ENCODE measurements around the gene ZNF70.

The ZNF70 gene

DNA sequence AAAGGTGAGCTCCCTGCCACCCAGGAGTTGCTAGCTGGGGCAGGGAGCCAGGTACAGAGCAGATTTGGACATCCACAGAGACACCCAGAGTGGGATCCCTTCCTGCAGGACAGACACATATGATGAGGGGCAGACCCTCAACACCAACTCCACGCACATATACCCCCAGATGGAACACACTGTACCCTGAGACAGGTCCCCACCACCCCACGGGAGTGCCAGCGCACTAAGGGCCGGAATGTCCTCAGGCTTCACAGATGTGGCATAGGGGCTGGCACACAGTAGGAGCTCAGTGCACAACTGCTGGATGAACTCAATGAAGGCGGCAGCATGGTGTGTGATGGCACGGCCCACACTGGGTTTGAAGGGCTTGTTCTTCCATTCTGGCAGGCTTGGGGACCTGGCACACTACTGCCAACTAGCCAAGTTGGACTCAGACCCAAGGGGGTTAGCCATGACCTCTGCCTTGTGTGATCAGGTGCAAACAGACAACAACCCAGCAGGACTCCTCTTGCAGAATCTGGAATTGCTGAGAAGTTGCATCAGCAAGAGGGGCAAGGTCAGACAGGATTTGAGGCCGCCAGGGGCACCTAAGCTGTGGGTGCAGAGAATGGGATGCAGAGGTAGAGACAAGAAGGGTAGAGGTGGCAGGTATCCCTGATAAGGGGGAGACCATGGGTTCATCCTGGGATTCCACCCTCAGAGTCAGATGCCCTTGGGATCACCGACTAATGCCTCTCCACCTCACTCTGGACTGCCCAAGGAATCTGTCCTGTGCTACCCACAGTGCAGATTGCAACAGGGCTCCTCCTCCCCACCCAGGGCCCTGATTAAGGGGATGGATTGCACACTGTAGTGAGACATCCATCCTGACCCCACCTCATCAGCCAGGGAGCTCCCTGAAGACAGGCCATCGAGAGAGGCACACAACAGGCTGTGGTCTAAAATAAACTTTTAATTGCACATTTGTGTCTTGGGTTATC, 14.3 kb upstream of the ZNF70 start:
- no peak overlapping the region for H3K4me3 ChIP-seq (ENCODE audit: low read depth, low read length)
- TF ChIP-seq, protein P1, sequence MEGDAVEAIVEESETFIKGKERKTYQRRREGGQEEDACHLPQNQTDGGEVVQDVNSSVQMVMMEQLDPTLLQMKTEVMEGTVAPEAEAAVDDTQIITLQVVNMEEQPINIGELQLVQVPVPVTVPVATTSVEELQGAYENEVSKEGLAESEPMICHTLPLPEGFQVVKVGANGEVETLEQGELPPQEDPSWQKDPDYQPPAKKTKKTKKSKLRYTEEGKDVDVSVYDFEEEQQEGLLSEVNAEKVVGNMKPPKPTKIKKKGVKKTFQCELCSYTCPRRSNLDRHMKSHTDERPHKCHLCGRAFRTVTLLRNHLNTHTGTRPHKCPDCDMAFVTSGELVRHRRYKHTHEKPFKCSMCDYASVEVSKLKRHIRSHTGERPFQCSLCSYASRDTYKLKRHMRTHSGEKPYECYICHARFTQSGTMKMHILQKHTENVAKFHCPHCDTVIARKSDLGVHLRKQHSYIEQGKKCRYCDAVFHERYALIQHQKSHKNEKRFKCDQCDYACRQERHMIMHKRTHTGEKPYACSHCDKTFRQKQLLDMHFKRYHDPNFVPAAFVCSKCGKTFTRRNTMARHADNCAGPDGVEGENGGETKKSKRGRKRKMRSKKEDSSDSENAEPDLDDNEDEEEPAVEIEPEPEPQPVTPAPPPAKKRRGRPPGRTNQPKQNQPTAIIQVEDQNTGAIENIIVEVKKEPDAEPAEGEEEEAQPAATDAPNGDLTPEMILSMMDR (IDR thresholded peaks at IDR 0.05; ENCODE audit: low read depth, low read length): no peak

DNA sequence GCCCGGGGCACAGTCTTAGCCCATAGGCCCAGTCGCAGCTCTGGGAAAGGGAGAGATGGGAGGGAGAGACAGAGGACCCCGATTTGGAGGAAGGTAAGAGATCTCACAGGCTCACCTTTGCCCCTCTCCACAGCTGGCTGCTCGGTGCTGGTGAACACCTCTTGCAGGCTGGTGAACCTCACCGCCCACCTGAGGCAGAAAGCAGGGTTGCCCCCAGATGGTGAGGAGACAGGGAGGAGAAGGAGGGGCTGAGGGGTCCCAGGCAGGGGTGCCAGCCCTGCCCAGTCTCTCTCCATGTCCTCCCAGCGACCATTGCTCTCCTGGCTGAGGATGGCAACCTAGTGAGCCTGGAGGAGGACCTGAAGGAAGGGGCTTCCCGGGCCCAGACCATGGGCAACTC, 13.0 kb upstream of the ZNF70 start:
- TF ChIP-seq, protein P1 (IDR thresholded peaks at IDR 0.05; ENCODE audit: low read depth, low read length): no peak
- H3K4me3 ChIP-seq (ENCODE audit: low read depth, low read length): no peak overlapping the region

DNA sequence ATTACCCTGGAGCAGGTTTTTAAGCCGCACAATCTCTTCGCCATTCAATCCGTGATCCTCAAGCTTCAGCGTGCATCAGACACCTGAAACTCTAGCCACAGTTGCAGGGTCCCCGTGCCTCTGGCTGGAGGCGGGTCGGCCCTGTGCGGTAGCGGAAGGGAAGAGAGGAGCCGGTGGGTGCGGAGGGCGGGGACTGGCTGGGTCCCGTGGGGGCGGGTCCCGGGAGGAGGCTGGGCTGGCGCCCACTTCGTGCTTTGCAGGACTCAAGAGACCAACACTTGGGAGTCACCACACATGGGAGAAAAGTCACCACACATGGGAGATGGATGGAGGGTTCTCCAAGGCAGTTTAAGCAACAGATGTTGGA, 12.7 kb upstream of the ZNF70 start:
- TF ChIP-seq, protein P1 (IDR thresholded peaks at IDR 0.05; ENCODE audit: low read depth, low read length): no peak
- H3K4me3 ChIP-seq (ENCODE audit: low read depth, low read length): no peak overlapping the region

DNA sequence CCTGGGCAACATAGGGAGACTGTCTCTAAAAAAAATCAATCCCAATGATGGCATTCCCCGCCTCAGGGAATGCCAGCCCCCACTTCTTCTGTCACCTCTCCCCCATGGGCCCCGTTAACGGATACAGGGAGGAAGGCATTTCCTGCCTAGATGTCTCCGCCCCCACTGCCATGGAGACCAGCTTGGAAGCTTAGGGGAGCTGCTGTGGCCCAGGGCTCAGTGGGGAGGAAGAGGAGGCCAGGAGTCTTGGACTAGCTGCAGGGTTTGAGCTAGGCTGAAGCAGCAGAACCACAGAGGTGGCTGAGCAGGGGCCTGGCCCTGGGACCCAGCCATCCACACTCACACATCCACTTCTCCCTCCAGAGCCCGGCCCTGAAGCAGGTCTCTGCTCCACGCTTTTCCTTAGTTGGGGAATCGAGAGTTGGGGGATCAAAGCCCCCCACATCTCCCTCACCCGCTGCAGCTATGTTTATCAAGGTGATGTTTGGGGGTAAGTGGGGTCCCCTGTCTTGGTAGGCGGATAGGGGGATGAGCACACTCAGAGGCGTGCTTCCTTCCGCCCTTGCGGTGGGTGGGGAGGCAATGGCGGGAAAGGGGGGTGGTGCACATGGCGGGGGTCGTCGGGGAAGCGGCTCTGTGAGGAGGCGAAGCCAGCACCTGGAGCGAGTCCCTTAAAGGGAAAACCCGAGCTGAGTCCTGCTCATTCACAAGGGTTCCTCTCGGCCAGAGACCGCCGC, 12.1 kb upstream of the ZNF70 start, which contains the start of gene C22orf15:
TSS of gene C22orf15 (plus strand) at position 149 of the 737 bp plus-strand sequence. CDS start at position 466, 317 bp downstream.
- no peak within 1 kb of the TSS for H3K4me3 ChIP-seq (ENCODE audit: low read depth, low read length)
- TF ChIP-seq, protein P1 (IDR thresholded peaks at IDR 0.05; ENCODE audit: low read depth, low read length): no peak

DNA sequence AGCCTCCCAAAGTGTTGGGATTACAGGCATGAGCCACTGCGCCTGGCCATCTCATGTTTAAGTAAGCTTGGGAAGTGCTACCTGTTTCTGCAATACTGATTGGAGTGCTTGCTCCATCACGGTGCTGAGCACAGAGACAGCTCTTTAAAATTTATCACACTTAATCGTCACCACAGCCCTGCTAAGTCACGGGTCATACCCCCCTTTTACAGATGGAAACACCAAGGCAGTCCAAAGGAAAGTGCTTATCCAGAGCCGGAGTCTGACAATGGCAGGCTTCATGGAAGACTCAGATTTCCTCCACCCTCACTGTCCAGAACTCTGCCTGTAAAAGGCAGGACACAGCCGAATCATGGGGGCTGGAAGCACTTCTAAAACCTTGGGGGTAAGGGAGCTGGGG, 9.1 kb upstream of the ZNF70 start:
- TF ChIP-seq, protein P1 (IDR thresholded peaks at IDR 0.05; ENCODE audit: low read depth, low read length): no peak
- H3K4me3 ChIP-seq (ENCODE audit: low read depth, low read length): no peak overlapping the region

DNA sequence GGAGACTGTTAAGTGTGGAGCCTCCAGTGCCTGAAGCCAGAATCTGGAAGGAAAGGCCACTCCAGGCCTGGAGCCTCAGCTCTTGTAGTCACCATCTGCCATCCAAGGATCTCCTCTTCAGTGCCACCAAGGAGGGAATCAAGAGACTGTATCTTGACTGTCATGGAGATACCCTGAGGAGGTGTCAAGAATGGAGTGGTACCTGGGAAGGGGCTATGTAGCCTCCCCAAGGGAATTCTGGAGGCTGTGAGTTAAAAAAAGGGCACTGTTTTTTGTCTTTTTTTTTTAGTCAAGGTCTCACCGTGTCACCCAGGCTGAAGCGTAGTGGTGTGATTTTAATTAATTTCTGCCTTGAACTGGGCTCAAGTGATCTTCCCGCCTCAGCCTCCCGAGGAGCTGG, 8.7 kb upstream of the ZNF70 start:
- H3K4me3 ChIP-seq (ENCODE audit: low read depth, low read length): no peak overlapping the region
- TF ChIP-seq, protein P1 (IDR thresholded peaks at IDR 0.05; ENCODE audit: low read depth, low read length): no peak

DNA sequence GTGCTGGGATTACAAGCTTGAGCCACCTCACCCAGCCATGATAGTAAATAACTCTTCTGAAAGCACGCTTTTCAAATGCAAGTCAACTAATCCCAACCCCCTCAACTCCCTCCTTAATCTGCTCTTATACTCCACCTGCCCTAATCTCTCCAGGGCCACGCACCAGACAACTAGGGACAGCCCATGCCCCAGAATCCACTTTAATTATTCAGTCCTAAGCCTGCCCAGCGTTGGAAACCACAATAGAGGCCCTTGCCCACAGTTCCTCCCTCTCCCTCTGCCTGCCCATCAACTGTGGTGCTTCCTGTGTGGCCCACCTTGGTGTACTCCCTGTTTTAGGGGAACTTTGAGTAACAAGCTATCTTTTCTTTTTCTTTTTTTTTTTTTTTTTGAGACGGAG, 6.0 kb upstream of the ZNF70 start:
- TF ChIP-seq, protein P1 (IDR thresholded peaks at IDR 0.05; ENCODE audit: low read depth, low read length): no peak
- H3K4me3 ChIP-seq (ENCODE audit: low read depth, low read length): no peak overlapping the region
